ENCODE measurements around the gene GALNT9. TPM values are rescaled to one million over a fixed set of nuclear protein-coding genes. Genes with fewer than 3 reads are reported as not detected.
"Not testable (repeated sequence)": the region's sequence is repeated elsewhere in the genome, so short reads cannot be mapped to it uniquely, and the experiment has no call there.

Gene GALNT9
- total RNA-seq, 1 donor from 2014 or later, result not detected

- DNase-seq (ENCODE audit: low spot score); ATAC-seq: not testable (repeated sequence)
Observed at GRCh38 chr12:132358241-132359225, 29.1 kb upstream of the GALNT9 start.

- DNase-seq (ENCODE audit: low spot score), result no peak
- ATAC-seq, result no peak
Observed at GRCh38 chr12:132357623-132358186, 28.3 kb upstream of the GALNT9 start.

GRCh38 chr12:132356691-132357622 lies 27.6 kb upstream of the GALNT9 start:
- DNase-seq (ENCODE audit: low spot score) (no peak), ATAC-seq (no peak)

GRCh38 chr12:132355742-132356681 lies 26.6 kb upstream of the GALNT9 start:
- ATAC-seq (no peak), DNase-seq (ENCODE audit: low spot score) (no peak)

- ATAC-seq, result no peak
- DNase-seq (ENCODE audit: low spot score), result no peak
Observed at GRCh38 chr12:132354982-132355680, 25.7 kb upstream of the GALNT9 start.

- ATAC-seq (no peak), DNase-seq (ENCODE audit: low spot score) (no peak)
Observed at GRCh38 chr12:132354211-132354981, 25.0 kb upstream of the GALNT9 start.

GRCh38 chr12:132353811-132354210 lies 24.4 kb upstream of the GALNT9 start:
- ATAC-seq (no peak), DNase-seq (ENCODE audit: low spot score) (no peak)

- DNase-seq (ENCODE audit: low spot score), result no peak
- no peak for ATAC-seq
Observed at GRCh38 chr12:132352896-132353800, 23.8 kb upstream of the GALNT9 start.

GRCh38 chr12:132351751-132352495 lies 22.5 kb upstream of the GALNT9 start:
- no peak for ATAC-seq
- DNase-seq (ENCODE audit: low spot score), result no peak

- DNase-seq (ENCODE audit: low spot score) (no peak), ATAC-seq (no peak)
Observed at GRCh38 chr12:132349501-132350131, 20.2 kb upstream of the GALNT9 start.

GRCh38 chr12:132348176-132348575 lies 18.8 kb upstream of the GALNT9 start:
- no peak for ATAC-seq
- DNase-seq (ENCODE audit: low spot score), result no peak

- ATAC-seq (no peak), DNase-seq (ENCODE audit: low spot score) (no peak)
Observed at GRCh38 chr12:132347176-132347855, 17.9 kb upstream of the GALNT9 start.

GRCh38 chr12:132346471-132347175 lies 17.2 kb upstream of the GALNT9 start:
- DNase-seq (ENCODE audit: low spot score) (no peak), ATAC-seq (no peak)

- no peak for DNase-seq (ENCODE audit: low spot score)
- no peak for ATAC-seq
Observed at GRCh38 chr12:132345561-132346200, 16.3 kb upstream of the GALNT9 start.

- ATAC-seq (peak; percentile 26), DNase-seq (ENCODE audit: low spot score) (no peak)
Observed at GRCh38 chr12:132345126-132345525, 15.7 kb upstream of the GALNT9 start.

Measured in left lobe of liver (tissue), 2 donors.